Measurements from ENCODE around the gene PRSS16.
"Not testable (repeated sequence)": the region's sequence is repeated elsewhere in the genome, so short reads cannot be mapped to it uniquely, and the experiment has no call there.

The PRSS16 gene

GRCh38 chr6:27248783-27249182 lies 1.3 kb downstream of the PRSS16 start:
- DNase-seq, result no peak

- no peak for DNase-seq
Measured at GRCh38 chr6:27250277-27251111, 3.0 kb downstream of the PRSS16 start.

- peak; percentile 93 for DNase-seq
Measured at GRCh38 chr6:27251112-27251605, 3.7 kb downstream of the PRSS16 start.

- DNase-seq, result peak; percentile 69
Measured at GRCh38 chr6:27251606-27252251, 4.2 kb downstream of the PRSS16 start.

GRCh38 chr6:27254566-27254965 lies 7.1 kb downstream of the PRSS16 start:
- DNase-seq, result no peak

- DNase-seq, result no peak
Measured at GRCh38 chr6:27255866-27256265, 8.4 kb downstream of the PRSS16 start.

GRCh38 chr6:27260369-27260768 lies 12.9 kb downstream of the PRSS16 start:
- DNase-seq, result no peak

GRCh38 chr6:27260836-27261375 lies 13.4 kb downstream of the PRSS16 start:
- DNase-seq, result no peak

- DNase-seq, result no peak
Measured at GRCh38 chr6:27263886-27264285, 16.4 kb downstream of the PRSS16 start.

- not testable (repeated sequence) for DNase-seq
Measured at GRCh38 chr6:27267003-27267402, 19.5 kb downstream of the PRSS16 start.

- DNase-seq, result no peak
Measured at GRCh38 chr6:27267857-27268434, 20.4 kb downstream of the PRSS16 start.

- no peak for DNase-seq
Measured at GRCh38 chr6:27268803-27269202, 21.3 kb downstream of the PRSS16 start.

- DNase-seq, result no peak
Measured at GRCh38 chr6:27273783-27274182, 26.3 kb downstream of the PRSS16 start.

GRCh38 chr6:27275025-27275956 lies 27.8 kb downstream of the PRSS16 start:
- DNase-seq, result no peak

- no peak for DNase-seq
Measured at GRCh38 chr6:27279513-27280063, 32.1 kb downstream of the PRSS16 start.

GRCh38 chr6:27280064-27280539 lies 32.6 kb downstream of the PRSS16 start:
- peak; percentile 6 for DNase-seq

GRCh38 chr6:27280540-27281000 lies 33.1 kb downstream of the PRSS16 start:
- DNase-seq, result no peak

GRCh38 chr6:27281105-27281539 lies 33.6 kb downstream of the PRSS16 start:
- no peak for DNase-seq

GRCh38 chr6:27281569-27281968 lies 34.1 kb downstream of the PRSS16 start:
- no peak for DNase-seq

- no peak for DNase-seq
Measured at GRCh38 chr6:27283279-27283678, 35.8 kb downstream of the PRSS16 start.

- DNase-seq, result no peak
Measured at GRCh38 chr6:27286141-27286540, 38.6 kb downstream of the PRSS16 start.

GRCh38 chr6:27287751-27288135 lies 40.2 kb downstream of the PRSS16 start:
- no peak for DNase-seq
